SK-N-MC (cell line): ENCODE data around the gene RHOBTB1.

Experiments used
- EZH2 ChIP-seq: fragments of 200-600 bp; sonication (generic); IDR thresholded peaks from one replicate; pipeline ENCODE4 v1.6.1; 2017; ENCODE audit warnings: antibody characterized with exemption
- FOXP2 ChIP-seq: optimal IDR thresholded peaks from 2 replicates; pipeline ENCODE3; 2011; ENCODE audit warnings: mild to moderate bottlenecking, moderate library complexity; ENCODE audit not compliant: insufficient read depth; ENCODE audit errors: extremely low read length, control extremely low read depth
- POLR2AphosphoS5 ChIP-seq: IDR thresholded peaks from 2 replicates; pipeline ENCODE4 v1.6.1; 2012; ENCODE audit warnings: mild to moderate bottlenecking, low read depth, low read length, borderline replicate concordance

DNA sequence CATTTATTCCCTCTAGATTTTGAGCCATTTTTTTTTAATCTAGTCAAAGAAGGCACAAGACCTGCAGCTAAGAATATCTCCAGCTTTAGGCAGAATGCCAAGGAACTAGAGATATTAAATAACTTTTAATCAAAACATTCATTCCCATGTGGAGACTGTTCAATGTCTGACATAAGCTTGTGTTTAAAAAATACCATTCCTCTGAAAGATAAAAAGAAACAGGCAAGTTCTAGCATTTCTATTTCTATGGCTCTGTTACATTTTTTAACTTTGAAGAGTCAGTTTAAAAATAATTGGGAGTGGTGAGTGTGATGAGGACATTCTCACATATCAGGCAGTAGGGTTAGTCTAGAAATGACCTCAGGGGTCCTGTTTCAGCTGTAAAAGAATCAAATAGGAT lies 48.0 kb downstream of the RHOBTB1 start:
- TF ChIP-seq POLR2AphosphoS5 (no peak), EZH2 (no peak), FOXP2 (no peak)
